HT1080 (cell line): ENCODE results near the gene BRD4. TPM values are rescaled to one million over a fixed set of nuclear protein-coding genes. Genes with fewer than 3 reads are reported as not detected.

Source experiments
- DNase-seq: peaks from one replicate; pipeline ENCODE4 v3.0.0-alpha.2; 2015; ENCODE audit warnings: low read depth
- total RNA-seq: library from RNA; depleted of rRNA; stranded (reverse); fragments of >200 nt; shearing (Covaris generic); gene quantifications from 2 replicates; pipeline ENCODE4 v1.2.3, GENCODE V29; 2014

Gene BRD4
- total RNA-seq, 1 experiment from 2014 or later = 31.7 TPM

GRCh38 chr19:15291548-15292021, 40.8 kb downstream of the BRD4 start:
- no peak for DNase-seq

- peak; percentile 42 for DNase-seq
These were observed 41.2 kb downstream of the BRD4 start for GRCh38 chr19:15291089-15291488.

DNA sequence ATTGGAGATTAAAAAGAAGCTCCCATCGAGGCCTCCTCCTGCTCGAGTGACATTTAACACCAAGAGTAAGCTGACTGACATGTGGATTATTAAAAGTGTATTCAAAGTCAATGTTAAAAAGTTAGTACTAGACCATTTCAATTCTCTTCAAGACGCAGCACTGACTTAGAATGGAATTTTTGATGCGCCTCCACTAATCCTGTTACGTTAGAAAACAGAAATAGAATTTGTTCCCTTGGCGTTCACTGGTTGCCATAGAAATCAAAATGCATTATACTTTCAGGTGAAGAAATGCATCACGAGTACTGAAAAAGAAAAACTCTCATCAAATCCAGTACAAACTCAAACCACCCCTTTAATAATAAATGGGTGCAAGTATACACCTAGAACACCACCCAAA, 42.2 kb downstream of the BRD4 start:
- no peak for DNase-seq

- no peak for DNase-seq
These were observed 42.7 kb downstream of the BRD4 start for GRCh38 chr19:15289673-15290072.

DNA sequence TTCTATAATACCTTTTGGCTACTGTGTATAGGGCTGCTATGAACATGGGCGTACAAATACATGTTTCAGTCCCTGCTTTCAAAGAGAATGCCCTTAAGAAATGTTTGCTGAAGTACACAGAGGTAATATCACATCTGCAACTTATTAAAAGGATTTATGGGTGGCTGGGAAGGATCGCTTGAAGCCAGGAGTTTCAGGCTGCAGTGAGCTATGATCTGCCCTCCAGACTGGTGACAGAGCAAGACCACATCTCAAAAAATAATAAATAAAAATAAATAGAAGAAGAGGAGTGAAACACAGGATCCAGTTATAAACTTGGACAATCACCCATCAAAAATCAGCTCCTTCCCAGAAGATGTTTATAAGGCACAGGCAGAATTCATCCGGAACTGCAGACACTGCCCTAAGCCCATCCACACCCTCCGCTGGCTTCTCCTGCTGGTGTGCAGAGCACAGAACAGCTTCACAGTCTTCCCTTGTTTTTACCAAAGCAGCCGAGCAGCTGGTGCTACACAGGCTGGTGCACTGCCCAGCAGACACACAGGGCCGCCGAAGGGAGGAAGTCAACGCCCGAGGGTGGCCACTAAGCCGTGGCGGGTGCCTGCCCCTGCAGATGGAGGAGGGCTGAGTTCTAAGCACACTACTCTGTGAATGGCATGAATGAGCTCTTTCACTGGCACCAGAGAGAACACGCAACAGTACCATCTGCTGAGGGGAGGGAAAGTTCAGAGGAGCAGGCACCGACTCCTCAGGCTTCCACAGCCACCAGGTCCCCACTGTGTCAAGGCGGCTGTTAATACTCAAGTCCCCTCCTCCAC, 44.0 kb downstream of the BRD4 start:
- no peak for DNase-seq

GRCh38 chr19:15287496-15287895, 44.8 kb downstream of the BRD4 start:
- DNase-seq = no peak

DNA sequence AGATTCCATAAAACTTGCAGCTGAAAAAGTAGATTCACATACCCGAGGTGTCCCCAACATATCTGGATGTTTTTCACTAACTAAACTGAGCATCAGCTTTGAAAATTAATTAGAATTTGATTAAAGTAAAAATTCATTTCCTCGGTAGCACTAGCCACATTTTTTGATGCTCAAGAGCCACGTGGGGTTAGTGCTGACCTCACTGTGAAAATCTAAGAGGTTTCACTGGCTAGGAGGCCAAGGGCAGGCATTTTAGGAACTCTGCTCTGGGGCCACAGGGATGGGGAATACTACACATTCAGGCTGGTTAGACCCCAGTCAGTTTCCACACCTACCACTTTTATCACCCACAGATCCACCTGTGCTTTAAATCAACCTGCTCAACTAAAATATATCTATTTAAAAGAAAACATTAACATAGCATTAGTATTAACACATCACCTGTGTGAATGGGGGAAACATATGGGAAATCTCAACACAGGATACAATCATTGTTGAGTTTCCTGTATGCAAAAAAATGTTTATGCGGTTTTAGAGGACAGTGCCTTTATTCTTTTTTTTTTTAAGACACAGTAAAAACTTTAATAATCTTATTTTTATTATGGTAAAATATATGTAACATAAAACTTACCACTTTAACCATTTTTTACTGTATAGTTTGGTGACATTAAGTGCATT, 45.5 kb downstream of the BRD4 start:
- no peak for DNase-seq

DNA sequence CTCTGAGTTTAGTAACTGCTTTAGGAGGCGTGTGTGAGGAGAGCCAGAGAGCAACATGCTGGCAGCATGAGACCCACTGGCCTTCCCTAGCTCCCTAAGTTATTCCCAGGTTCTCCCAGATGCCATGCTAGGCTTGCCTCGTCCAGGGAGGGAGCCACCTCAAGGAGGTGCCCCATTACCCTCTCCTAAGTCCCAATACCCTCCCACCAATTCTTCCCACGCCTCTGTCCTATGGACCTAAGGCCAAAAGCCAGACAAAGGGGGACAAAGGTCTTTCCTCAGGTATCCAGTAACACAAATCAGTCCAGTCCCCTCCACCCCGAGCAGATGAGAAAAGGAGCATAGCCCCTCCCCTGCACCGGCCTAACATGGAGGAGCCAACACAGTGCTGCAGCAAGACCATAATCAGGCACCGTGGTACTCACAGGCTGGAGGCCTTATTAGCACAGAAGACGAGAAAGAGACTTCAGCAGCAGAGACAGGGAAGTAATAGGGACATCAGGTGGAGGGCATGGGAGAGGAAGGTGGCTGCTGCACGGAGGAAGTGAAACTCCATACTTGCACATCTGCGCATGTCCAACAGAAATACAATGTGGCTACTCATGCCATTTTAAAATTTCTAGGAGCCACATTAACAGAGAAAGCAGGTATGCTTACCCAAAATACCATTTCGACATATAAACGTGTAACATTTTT, 46.3 kb downstream of the BRD4 start:
- DNase-seq = no peak

DNA sequence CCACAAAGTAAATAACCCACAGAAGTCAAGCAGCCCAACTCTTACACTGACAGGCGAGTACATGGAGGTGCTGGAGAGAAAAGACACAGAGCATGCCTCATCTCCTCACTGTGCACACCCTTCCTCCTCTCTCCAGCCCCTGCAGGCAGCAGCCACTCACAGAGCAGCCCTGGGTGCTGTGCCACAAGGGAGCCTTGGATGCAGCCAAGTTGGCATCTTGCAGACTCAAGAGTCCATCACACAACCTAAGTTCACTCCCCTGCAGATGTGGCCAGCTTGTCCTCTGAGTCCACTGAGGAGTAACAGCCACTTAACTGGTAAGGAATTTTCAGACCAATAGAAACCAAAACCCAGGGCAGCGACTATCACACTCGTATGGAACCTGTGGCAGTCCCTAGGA, 47.4 kb downstream of the BRD4 start:
- DNase-seq = no peak

DNA sequence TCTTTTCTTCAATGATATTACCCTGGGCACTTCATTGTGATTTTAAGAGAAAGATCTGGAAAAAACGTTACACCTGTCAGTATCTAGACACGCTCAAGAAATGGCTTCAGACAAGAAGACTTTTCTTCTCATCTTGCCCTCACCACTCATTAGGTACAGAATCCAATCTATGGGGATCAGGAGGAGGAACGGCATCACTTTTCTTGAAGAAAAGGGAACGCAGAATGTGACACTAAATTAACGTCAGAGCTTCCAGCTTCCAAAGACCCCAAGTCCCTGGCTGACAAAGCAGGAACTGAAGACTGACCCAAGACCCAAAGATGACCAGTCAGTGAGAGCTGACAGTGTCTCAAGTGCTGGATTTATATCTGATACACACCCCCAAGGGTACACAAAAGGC, 48.2 kb downstream of the BRD4 start:
- no peak for DNase-seq

- DNase-seq = no peak
These were observed 49.0 kb downstream of the BRD4 start for GRCh38 chr19:15283141-15283883.

GRCh38 chr19:15282311-15282705, 50.0 kb downstream of the BRD4 start:
- DNase-seq = no peak

GRCh38 chr19:15280915-15281683, 51.2 kb downstream of the BRD4 start:
- peak; percentile 13 for DNase-seq

DNA sequence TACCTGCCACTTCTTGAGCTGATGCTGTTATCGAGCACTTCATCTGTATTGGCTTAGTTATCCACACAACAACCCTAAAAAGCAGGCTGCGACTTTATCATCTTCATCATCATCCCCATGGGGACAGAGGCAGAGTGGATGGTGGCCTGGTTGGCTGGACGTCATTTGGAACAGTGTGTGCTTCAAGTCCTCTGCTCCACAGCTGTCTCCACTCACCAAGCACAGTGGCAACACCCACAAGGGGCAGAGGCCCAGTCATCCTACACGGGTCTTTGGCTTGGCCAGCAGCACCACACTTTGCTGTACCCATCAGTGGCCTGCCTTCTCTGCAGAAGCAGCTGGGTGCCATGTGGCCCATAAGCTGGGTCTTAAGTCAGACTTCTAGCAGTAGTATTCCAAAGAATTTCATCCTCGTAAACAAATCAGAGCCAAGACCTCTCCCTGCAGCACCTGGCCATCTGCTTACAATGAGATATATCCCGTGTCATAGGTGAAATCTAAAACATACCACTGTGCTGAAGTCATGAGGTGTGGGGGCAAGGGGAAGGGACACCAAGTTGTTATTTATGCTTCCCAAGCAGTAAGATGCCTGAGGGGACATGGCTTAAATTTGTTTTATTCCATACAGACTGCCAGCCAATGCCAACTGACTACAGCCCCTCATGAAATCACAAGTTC, 52.2 kb downstream of the BRD4 start:
- DNase-seq = no peak

DNA sequence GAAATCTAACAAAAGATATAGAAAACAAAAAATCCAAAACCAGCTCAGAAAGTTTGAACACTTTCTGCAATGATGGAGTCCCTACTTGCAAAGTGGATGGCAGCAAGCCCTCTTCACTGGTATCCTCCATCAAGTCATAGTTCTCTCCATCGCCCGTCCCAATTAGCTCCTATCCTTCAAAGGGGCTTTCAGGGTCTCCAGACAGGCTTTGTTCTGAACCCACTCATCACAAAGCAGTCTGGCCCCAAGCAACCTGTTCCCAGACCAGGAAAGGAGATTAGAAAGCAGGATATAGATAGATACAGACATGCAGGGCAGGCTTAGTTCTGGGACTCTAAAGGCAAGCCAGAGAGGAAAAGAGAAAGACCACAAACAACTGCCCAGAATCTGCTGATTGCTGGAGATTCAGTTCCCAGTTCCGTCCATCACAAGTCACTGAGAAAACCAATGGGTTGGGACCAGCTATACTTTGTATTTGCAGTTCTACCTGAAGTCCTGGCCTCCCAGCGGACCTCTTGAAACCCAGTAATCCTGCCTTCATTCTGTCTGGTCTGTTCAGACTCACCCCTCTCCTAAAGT, 52.9 kb downstream of the BRD4 start:
- DNase-seq = no peak

DNA sequence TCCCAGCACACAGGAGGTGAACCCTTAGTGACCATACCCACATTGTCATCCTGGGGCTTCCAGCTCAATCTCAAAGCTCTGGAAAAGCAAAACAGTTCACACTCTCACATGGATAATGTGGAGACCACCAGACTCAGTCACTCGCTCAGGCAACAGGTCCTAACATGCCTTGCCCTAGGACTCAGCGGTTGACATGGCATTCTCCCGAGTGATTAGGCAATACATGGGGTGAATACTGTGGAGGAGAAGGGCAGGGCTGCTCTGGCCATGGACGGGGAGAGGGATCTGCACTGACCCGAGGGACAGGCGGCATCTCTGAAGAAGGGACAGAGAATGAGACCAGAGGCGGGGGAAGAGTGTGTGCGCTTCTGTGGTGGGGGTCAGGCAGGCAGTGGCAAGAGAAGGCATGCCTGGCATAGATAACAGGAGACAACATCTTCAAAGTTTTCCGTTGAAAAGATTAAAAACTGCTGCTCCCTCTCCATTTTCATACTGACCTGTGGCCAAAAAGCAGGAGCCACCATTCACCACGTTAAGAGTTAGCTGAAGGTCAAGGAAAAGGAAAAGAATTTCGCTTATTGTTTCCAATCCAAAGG, 55.6 kb downstream of the BRD4 start:
- DNase-seq = no peak

- DNase-seq = no peak
These were observed 57.9 kb downstream of the BRD4 start for GRCh38 chr19:15274477-15274876.

DNA sequence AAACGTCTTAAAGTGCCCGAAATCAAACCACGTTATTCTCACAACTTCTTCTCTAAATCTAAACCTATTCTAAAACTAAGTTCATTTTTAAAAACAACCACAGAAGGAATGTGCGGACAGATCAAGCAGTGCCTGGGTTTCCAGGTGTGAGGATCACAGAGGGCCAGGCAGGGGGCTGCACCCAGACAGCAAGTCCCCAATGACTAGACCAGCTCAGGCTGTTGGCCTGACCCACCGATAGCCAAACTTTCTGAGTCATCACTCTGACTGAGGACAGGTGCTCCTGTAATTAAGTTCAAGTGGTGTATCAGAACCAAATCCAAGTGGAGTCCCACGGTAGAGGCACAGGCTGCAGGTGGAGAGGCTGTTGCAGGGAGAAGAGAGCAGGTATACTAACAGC, 62.5 kb downstream of the BRD4 start:
- DNase-seq = no peak

- DNase-seq = no peak
These were observed 63.4 kb downstream of the BRD4 start for GRCh38 chr19:15268928-15269253.
